RPMI8226 (cell line): ENCODE measurements around the gene LRIT3.
A peak's percentile ranks its signal among the peaks of the same experiment; 100 is the strongest.

Source experiments
- DNase-seq: peaks from one replicate; pipeline ENCODE4 v3.0.0-alpha.2; 2015

Gene LRIT3

DNA sequence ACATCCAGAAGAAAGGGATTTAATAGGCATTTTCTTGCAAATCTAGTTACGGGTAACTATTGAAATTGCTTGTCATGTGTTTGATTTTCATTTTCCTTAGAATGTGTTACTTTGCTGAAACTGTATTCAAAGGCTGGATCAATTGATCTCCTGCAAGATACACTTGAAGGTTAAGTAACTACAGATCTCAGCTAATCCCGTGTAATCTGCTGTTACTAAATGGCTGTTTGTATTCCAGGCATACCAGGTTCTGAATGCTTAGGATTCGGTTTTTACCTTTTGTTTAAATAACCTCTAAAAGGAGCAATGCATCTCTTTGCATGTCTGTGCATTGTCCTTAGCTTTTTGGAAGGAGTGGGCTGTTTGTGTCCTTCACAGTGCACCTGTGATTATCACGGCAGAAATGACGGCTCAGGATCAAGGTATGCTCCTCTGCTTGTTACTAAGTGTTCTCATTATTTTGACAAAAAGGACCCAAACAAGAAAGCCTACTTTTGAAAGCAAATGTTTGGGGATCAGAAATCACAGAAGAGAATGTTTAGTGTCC is at the start of gene LRIT3:
Gene LRIT3, plus strand, starts transcription at position 212 of the 547 bp plus-strand sequence. Its CDS starts 95 bp downstream, at position 307.
- DNase-seq, result no peak

DNA sequence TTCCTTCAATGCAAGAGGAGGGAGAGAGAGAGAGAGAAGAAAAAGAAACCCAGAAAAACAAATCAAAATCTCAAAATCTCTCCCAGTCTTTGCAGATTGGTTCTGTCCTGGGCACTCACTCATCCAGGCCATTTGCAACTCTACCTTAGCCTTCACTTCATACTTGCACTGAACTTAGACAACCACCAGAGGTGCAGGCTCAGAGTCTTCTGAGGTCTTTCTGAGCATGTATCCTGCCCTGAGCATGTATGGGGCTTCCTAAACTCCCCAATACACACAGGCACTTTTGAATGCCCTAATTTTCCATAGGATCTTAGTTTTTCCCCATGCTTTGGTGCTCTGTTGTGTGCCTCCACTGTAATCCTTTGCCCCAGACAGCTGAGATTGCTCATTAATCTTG is 49.0 kb upstream of the LRIT3 start:
- DNase-seq, result no peak

GRCh38 chr4:109801099-109801789 is 46.7 kb upstream of the LRIT3 start:
- no peak for DNase-seq

DNA sequence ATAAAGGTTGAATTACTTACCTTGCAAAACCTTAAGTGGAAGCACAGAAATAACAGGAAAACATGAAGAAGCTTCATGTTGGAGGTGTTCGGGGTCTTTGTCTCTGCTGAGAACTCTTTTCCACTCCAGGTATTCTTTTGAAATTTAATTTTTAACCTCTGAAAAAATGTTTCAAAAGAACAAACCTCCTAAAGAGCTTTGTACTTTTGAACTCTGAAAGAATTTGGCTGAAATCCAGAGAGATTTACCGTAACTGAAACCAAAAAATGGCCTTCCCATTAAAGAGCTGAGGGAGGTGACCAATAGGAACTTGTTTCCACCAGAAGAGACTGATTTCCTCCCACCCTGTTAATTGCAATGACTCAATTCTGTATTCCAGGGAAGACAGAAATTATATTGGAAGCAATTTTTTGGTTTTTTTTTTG is 46.0 kb upstream of the LRIT3 start, which contains the start of gene CFI:
Gene CFI, minus strand, starts transcription at position 105 of the 425 bp plus-strand sequence. Its CDS starts 28 bp downstream, at position 77.
- DNase-seq, result peak; percentile 44

DNA sequence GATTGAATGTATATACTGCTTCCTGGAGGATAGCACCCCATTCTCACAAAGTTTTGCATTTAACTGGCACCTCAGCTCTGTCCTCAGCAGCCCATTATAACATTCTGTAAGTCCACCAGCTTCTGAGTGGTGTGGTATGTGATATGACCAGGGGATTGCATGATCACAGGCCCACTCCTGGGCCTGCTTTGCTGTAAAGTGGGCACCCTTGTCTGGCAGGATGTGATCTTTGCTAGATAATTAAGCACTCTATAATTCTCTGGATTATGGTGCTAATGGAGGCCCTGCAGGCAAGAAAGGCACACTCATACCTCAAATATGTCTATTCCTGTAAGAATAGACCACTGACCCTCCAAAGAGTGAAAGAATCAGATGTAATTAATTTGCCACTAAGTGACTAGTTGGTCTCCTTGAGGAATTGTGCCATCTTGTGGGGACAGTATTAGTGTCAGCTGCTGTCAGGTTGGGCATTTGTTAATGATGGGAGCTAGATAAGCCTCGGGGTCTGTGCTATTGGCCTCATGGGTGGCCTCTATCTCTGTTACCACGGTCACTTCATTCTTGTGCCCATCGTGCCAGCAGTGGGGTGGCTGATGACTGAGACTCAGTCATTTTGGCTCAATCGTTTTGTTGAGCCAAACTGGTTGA is 43.9 kb upstream of the LRIT3 start:
- DNase-seq, result peak; percentile 45

GRCh38 chr4:109809655-109810054 is 38.3 kb upstream of the LRIT3 start:
- DNase-seq, result no peak

DNA sequence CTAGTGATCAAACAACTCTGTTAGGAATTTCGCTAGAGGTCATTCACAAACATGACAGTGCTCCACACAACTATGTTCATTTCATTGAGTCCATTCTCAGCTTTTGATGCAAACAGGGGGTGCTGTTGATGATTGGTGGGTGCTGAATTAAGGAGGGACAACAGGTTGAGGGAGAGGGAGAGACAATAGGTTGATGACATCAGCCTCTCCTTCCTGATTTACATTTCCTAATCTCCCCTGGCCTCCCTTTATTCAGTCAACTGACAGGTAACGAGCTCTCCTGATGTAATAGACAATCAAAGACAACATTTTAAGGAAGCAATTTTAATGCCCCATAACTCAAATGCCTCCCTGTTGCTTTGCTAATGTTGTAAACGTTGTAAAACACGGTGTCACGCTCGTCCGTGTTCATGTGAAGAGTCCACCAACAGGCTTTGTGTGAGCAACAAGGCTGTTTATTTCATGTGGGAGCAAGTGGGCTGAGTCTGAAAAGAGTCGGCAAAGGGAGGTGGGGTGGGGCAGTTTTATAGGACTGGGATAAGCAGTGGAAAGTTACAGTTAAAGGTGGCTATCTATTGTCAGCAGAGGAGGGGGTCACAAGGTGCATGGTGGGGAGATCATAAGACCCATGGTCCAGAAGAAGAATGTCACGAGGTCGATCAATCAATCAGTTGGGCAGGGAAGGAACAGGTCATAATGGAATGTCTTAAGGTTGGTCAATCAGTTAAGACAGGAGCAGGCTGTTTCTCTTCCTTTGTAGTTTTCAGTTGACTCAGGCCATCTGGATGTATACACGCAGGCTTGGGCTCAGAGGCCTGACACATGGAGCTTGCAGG is 37.1 kb upstream of the LRIT3 start:
- no peak for DNase-seq

GRCh38 chr4:109811707-109812106 is 36.2 kb upstream of the LRIT3 start:
- DNase-seq, result no peak

- DNase-seq, result peak; percentile 93
These were observed 32.5 kb upstream of the LRIT3 start, which contains the start of gene GAR1 for GRCh38 chr4:109815151-109816081. Gene GAR1 (plus strand): TSS chr4:109815762. CDS start chr4:109816165, 403 bp downstream.

- peak; percentile 9 for DNase-seq
These were observed 31.8 kb upstream of the LRIT3 start for GRCh38 chr4:109816082-109816442.

DNA sequence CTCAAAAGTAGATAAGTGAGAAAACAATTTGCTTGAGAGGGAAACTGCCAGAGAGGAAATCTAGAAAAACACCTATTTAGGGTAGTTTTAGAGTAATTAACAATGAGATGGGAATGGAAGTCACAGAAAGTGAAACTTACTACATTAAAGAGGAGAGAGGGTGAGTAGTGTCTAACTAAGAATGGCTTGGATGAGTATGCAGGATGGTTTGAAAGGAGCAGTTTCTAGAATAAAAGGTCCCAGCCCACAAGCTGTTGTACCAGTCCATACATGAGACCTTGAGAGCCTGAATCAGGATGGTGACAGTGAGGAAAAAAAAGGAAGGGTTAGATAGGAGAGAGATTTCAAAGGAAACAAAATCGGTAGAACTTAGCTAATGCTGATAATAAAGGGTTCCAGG is 31.0 kb upstream of the LRIT3 start:
- DNase-seq, result no peak

GRCh38 chr4:109818268-109818667 is 29.6 kb upstream of the LRIT3 start:
- DNase-seq, result no peak

- DNase-seq, result no peak
These were observed 27.3 kb upstream of the LRIT3 start for GRCh38 chr4:109820563-109820962.

- DNase-seq, result no peak
These were observed 26.7 kb upstream of the LRIT3 start for GRCh38 chr4:109821185-109821584.

GRCh38 chr4:109826719-109827118 is 21.2 kb upstream of the LRIT3 start:
- peak; percentile 4 for DNase-seq

GRCh38 chr4:109827672-109828071 is 20.2 kb upstream of the LRIT3 start, which contains the start of gene RRH:
Gene RRH (plus strand): TSS chr4:109827972. CDS start chr4:109828028, 56 bp downstream.
- no peak for DNase-seq

DNA sequence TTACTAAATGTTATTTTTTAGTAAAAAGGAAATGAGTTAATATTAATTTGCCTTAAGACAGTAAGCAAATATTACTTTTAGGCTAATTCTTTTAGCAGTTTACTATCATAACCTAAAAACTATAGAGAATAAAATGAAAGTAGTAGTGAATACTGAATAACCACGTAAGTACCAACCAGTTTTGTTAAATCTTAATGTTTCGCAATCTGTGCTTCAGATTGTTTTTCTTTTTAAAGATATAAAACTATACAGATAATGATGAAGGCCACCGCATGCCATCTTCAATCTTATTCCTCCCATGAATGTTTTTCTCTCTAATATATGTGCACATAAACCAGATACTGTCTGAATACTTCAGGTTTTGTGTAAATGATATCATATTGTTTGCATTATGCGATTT is 14.2 kb upstream of the LRIT3 start:
- no peak for DNase-seq

GRCh38 chr4:109836985-109837384 is 10.9 kb upstream of the LRIT3 start:
- no peak for DNase-seq

- no peak for DNase-seq
These were observed 1.4 kb upstream of the LRIT3 start for GRCh38 chr4:109846395-109847098.

DNA sequence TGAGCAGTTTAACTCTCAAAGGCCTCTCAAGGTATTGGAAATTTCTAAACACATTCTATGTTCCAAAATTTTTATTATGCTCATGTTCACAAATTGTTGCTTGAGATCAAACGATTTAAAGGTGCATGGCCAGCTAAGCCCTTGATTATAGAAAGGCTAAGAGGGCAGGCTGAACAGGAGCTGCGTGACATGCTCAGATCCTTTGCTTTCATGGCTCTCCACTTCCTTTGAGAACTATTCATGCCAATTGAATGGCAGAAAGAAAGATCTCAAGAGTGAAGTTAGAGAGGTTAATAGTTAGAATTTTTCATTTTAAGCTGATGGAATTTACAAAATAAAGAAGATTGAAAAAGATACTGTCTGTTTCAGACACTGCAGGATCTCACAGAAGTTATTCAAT is 594 bp downstream of the LRIT3 start:
- no peak for DNase-seq

DNA sequence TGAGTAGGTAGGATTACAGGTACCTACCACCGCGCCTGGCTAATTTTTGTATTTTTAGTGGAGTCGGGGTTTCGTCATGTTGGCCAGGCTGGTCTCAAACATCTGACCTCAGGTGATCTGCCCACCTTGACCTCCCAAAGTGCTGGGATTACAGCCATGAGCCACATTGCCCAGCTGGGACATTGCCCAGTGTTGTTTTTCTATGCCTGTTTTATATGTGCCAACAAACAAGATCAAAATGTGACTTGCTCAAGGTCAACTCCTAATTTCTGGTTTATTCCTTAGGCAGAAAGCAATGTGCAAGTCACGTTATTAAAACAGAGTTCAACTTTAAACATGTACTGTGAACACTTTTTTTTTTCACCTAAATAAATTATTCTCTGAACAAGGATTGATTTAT is 2.7 kb downstream of the LRIT3 start:
- no peak for DNase-seq
